GM21360 (cell line): ENCODE results near the gene BCAP29.

Experiments used
- ATAC-seq: cut with Tn5 transposase; IDR thresholded peaks from one replicate; pipeline ENCODE4 v1.9.1; 2021; ENCODE audit warnings: mild to moderate bottlenecking, moderate library complexity; ENCODE audit not compliant: unreplicated experiment

BCAP29 gene

GRCh38 chr7:107581387-107582013, 1.5 kb downstream of the BCAP29 start:
- ATAC-seq = no peak

- ATAC-seq = no peak
Observed at GRCh38 chr7:107582875-107583274, 2.8 kb downstream of the BCAP29 start.

GRCh38 chr7:107584716-107585115, 4.7 kb downstream of the BCAP29 start:
- ATAC-seq = no peak

GRCh38 chr7:107588529-107589130, 8.6 kb downstream of the BCAP29 start:
- ATAC-seq = no peak

- ATAC-seq = no peak
Observed at GRCh38 chr7:107591421-107591820, 11.4 kb downstream of the BCAP29 start.

- ATAC-seq = no peak
Observed at GRCh38 chr7:107592361-107593024, 12.4 kb downstream of the BCAP29 start.

GRCh38 chr7:107593025-107593410, 13.0 kb downstream of the BCAP29 start:
- ATAC-seq = no peak

GRCh38 chr7:107594961-107595737, 15.1 kb downstream of the BCAP29 start:
- ATAC-seq = no peak

GRCh38 chr7:107596881-107597581, 17.0 kb downstream of the BCAP29 start:
- no peak for ATAC-seq

- ATAC-seq = no peak
Observed at GRCh38 chr7:107597582-107597916, 17.5 kb downstream of the BCAP29 start.

GRCh38 chr7:107597953-107598352, 17.9 kb downstream of the BCAP29 start:
- no peak for ATAC-seq

- no peak for ATAC-seq
Observed at GRCh38 chr7:107599262-107599661, 19.2 kb downstream of the BCAP29 start.

GRCh38 chr7:107600816-107601215, 20.8 kb downstream of the BCAP29 start:
- ATAC-seq = no peak

GRCh38 chr7:107605218-107605815, 25.3 kb downstream of the BCAP29 start:
- ATAC-seq = no peak

- no peak for ATAC-seq
Observed at GRCh38 chr7:107606303-107606702, 26.3 kb downstream of the BCAP29 start.

GRCh38 chr7:107609811-107610261, 29.8 kb downstream of the BCAP29 start:
- no peak for ATAC-seq

GRCh38 chr7:107610323-107610722, 30.3 kb downstream of the BCAP29 start:
- no peak for ATAC-seq

- no peak for ATAC-seq
Observed at GRCh38 chr7:107613439-107613838, 33.4 kb downstream of the BCAP29 start.

GRCh38 chr7:107613948-107614347, 33.9 kb downstream of the BCAP29 start:
- no peak for ATAC-seq

- no peak for ATAC-seq
Observed at GRCh38 chr7:107614425-107614824, 34.4 kb downstream of the BCAP29 start.
